Heart right ventricle (tissue), 16 donors: ENCODE results near the gene STARD7. TPM values are rescaled to one million over a fixed set of nuclear protein-coding genes. Genes with fewer than 3 reads are reported as not detected.

ENCODE experiments used
- ATAC-seq, 8 donors: fragments of 200-7000 bp; cut with Tn5 transposase; one replicate each; pipeline ENCODE4 v1.9.1; 2020; ENCODE audit warnings: mild to moderate bottlenecking in 8 of 8, moderate library complexity in 8 of 8, moderate number of reproducible peaks in 1 of 8
- DNase-seq, 2 donors: peaks; one replicate each; pipeline ENCODE4 v3.0.0-alpha.2; 2020
- H3K27ac ChIP-seq, 10 donors: fragments of 200-600 bp; sonication (generic) in 2 of 10; one replicate each; pipeline versions ENCODE4 v1.5.0 to v1.8.0; 2020 to 2022; ENCODE audit warnings: mild to moderate bottlenecking in 3 of 10
- H3K27me3 ChIP-seq, 7 donors: fragments of 200-600 bp; one replicate each; pipeline ENCODE4 v1.8.0; 2021 to 2022; ENCODE audit warnings: mild to moderate bottlenecking in 2 of 7
- H3K36me3 ChIP-seq, 9 donors: fragments of 200-600 bp; sonication (generic) in 1 of 9; one replicate each; pipeline versions ENCODE4 v1.5.0 to v1.8.0; 2020 to 2022; ENCODE audit warnings: mild to moderate bottlenecking in 2 of 9
- H3K4me1 ChIP-seq, 9 donors: fragments of 200-600 bp; sonication (generic) in 1 of 9; one replicate each; pipeline versions ENCODE4 v1.5.0 to v1.8.0; 2020 to 2022; ENCODE audit warnings: mild to moderate bottlenecking in 4 of 9
- H3K4me3 ChIP-seq, 10 donors: fragments of 200-600 bp; sonication (generic) in 2 of 10; one replicate each; pipeline versions ENCODE4 v1.5.0 to v1.8.0; 2020 to 2022; ENCODE audit warnings: mild to moderate bottlenecking in 7 of 10, moderate library complexity in 2 of 10
- H3K9me3 ChIP-seq, 11 donors: fragments of 200-600 bp in 10 of 11; sonication (generic) in 2 of 11; one replicate each; pipeline versions ENCODE4 v1.5.0 to v1.8.0; 2013 to 2022; ENCODE audit warnings: mild to moderate bottlenecking in 2 of 11, control low read depth in 1 of 11, moderate library complexity in 1 of 11
- WGBS, 2 donors: extraction: QIAGEN DNeasy Blood & Tissue Kit; methylation state at CpG; one replicate each; pipeline ENCODE4 v1.1.7; 2013; ENCODE audit warnings: inconsistent platforms in 1 of 2; 5-methylcytosine and 5-hydroxymethylcytosine counted together
- intact Hi-C, 10 donors: fragments of 100-400 bp; cut with DNase I; formaldehyde crosslinking; loops; one replicate each; pipeline versions ENCODE4 v1.11.1 to v1.14.2; 2022
- polyA plus RNA-seq, 2 donors: library from polyadenylated mRNA; stranded (reverse); fragments of 200-250 nt; gene quantifications; one replicate each; pipeline ENCODE4 v1.2.3, GENCODE V29; 2013
- total RNA-seq, 10 donors: library from RNA; stranded (reverse); fragmentation: NEBNext Ultra II Directional in 3 of 10; extraction: Animal tissue kit (Norgen Biotek cat#: 25700) in 3 of 10; gene quantifications; one replicate each; pipeline versions ENCODE4 v1.2.1 to v1.2.4, GENCODE V29; 2021 to 2023
- TF ChIP-seq, protein P1 (sequence below), 9 donors: fragments of 200-600 bp; sonication (generic) in 2 of 9; IDR thresholded peaks; one replicate each; pipeline versions ENCODE4 v1.5.0 to v1.8.0; 2021 to 2022; ENCODE audit warnings: antibody characterized with exemption in 9 of 9, mild to moderate bottlenecking in 5 of 9, moderate library complexity in 1 of 9
- donor health status: Arrhythmogenic right ventricular cardiomyopathy.
- donor health status: ischemic (EF 13 %, LVEDD 7.1; RV severe dilation, severe dysfunction).
- donor health status: healthy with polysubstance abuse.
- donor health status: DM: no; HTN: yes; CAD: no.
- donor health status: DM: no; HTN: no; CAD: no.
- donor health status: ischemic (EF 25% LVEDD 6.9; RV normal size, moderate dysfunction).
- donor health status: ischemic (EF 25% LVEDD 5.7; RV mildly dilated, moderate dysfunction).
- donor health status: healthy.
- donor health status: DM: yes; HTN: yes; CAD: no.
- donor health status: Ischemic cardiomyopathy.
- donor health status: ischemic (EF 35%, LVEDD 5.7; RV mildly dilated, moderate dysfunction).
- donor health status: nonischemic (EF 11% LVEDD 7.7; RV severe dilation, severe dysfunction).
- donor health status: DM: yes; HTN: yes; CAD: no.
- donor health status: PGD.
- donor health status: ischemic (EF 29% LVEDD 5.4; RV normal size, mild dysfunction).
- donor health status: nonischemic (EF 23%, LVEDD 6.1; RV moderate dilation, normal function).

The STARD7 gene
- total and polyA plus RNA-seq, 12 donors, result 50.8 to 397 (median 191) TPM

DNA sequence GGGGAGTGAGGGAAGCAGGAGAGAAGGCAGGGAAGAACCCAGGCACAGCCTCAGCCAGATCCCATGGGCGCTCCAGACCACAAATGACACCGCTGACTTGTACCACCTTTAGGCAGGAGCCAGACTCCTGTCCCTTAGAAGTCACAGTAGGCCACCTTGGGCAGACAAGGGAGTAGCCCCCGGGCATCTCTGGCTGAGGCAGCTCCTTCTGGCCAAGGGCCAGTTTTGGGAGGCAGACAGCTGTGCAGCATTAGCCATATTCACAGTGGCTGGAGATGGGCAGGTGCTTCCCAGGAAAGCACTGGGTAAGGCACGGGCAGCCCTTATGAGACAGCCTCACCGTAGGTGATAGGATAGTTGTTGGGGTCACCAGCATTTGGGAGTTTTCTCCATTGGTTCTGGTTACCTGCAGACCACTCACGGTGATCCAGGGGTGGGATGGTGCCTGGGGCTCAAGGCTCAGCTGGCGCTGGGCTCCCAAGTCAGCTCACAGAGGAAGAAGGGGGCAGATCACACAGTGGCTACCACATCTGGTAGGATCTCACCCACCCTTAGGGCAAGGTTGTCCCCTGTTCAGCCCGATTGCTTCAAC is 72.4 kb downstream of the STARD7 start:
- Histone ChIP-seq H3K36me3 (no peaks in the 10 kb centered on the region), H3K4me1 (no peaks in the 10 kb centered on the region), H3K27ac (no peak overlapping the region), H3K4me3 (no peak overlapping the region), H3K27me3 (peaks cover 0 to 16% (median 0%) of the 10 kb centered on the region in 7 donors), H3K9me3 (no peaks in the 10 kb centered on the region)
- 83 to 87% methylated on average over 8 of the region's 8 CpGs for WGBS, 2 donors
- ATAC-seq (no peak), DNase-seq (no peak)
- intact Hi-C loops, result loop anchor here in 6 of 10 donors (5.0 to 10.0 kb wide), 5 partner anchors 36 to 376 kb away; partner anchors contain the start of gene NEURL3 (in 3 of the 6)
- TF ChIP-seq, protein P1, sequence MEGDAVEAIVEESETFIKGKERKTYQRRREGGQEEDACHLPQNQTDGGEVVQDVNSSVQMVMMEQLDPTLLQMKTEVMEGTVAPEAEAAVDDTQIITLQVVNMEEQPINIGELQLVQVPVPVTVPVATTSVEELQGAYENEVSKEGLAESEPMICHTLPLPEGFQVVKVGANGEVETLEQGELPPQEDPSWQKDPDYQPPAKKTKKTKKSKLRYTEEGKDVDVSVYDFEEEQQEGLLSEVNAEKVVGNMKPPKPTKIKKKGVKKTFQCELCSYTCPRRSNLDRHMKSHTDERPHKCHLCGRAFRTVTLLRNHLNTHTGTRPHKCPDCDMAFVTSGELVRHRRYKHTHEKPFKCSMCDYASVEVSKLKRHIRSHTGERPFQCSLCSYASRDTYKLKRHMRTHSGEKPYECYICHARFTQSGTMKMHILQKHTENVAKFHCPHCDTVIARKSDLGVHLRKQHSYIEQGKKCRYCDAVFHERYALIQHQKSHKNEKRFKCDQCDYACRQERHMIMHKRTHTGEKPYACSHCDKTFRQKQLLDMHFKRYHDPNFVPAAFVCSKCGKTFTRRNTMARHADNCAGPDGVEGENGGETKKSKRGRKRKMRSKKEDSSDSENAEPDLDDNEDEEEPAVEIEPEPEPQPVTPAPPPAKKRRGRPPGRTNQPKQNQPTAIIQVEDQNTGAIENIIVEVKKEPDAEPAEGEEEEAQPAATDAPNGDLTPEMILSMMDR (IDR thresholded peaks at IDR 0.05), result no peak

DNA sequence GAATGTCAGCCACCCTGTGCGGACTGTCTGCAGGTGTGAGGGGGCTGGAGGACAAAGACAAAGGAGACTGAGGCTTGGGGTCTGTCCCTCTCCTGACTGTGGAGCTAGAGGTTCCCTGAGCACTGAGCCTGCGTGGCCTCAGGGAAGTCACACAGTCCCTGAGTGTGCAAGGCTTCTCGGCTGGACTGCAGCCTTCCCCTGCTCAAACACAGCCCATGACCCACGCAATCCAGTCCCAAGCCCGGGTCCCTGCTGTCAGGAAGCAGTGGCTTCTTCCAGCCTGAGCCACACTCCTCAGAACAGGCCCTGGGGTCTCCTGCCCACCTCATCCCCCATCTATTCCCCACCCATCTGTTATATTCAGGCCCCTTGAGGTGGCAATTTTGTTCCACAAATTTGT is 73.0 kb downstream of the STARD7 start:
- DNase-seq, result no peak
- H3K9me3 ChIP-seq, result no peaks in the 10 kb centered on the region
- intact Hi-C loops, result loop anchor here in 6 of 10 donors (5.0 to 10.0 kb wide), 5 partner anchors 37 to 377 kb away; partner anchors contain the start of gene NEURL3 (in 3 of the 6)
- H3K36me3 ChIP-seq, result no peaks in the 10 kb centered on the region
- TF ChIP-seq, protein P1 (IDR thresholded peaks at IDR 0.05), result no peak
- WGBS, 2 donors, result 77 to 79% methylated on average over 5 of the region's 5 CpGs
- H3K27me3 ChIP-seq, result peaks cover 0 to 16% (median 0%) of the 10 kb centered on the region in 7 donors
- H3K4me3 ChIP-seq, result no peak overlapping the region
- no peak overlapping the region for H3K27ac ChIP-seq
- no peaks in the 10 kb centered on the region for H3K4me1 ChIP-seq
- no peak for ATAC-seq

DNA sequence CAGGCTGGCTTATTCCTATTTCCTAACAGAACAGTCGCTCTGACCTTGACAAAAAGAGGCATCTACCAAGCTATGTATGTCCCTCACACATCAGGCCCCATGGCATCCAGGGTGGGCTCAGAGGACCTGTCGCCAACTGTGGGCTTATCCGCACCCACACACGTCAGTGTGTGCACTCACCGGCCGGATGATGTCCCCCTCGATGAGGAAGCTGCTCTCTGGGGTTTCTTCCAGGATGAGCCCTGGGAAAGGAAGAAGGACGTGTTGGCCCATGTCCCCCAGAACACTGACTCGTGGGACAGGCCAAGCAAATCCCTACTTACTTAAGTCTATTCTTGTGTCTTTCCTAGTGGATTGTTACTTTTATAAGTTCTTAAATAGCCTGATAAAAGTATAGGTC is 73.5 kb downstream of the STARD7 start:
- peaks cover 0 to 16% (median 0%) of the 10 kb centered on the region in 7 donors for H3K27me3 ChIP-seq
- ATAC-seq, result no peak
- H3K4me3 ChIP-seq, result no peak overlapping the region
- no peaks in the 10 kb centered on the region for H3K36me3 ChIP-seq
- intact Hi-C loops, result loop anchor here in 6 of 10 donors (5.0 to 10.0 kb wide), 5 partner anchors 37 to 377 kb away; partner anchors contain the start of gene NEURL3 (in 3 of the 6)
- no peak for DNase-seq
- H3K27ac ChIP-seq, result no peak overlapping the region
- 76 to 78% methylated on average over 9 of the region's 9 CpGs for WGBS, 2 donors
- H3K4me1 ChIP-seq, result no peaks in the 10 kb centered on the region
- no peaks in the 10 kb centered on the region for H3K9me3 ChIP-seq
- TF ChIP-seq, protein P1 (IDR thresholded peaks at IDR 0.05), result no peak

Other genes starting within 250 kb of the STARD7 start
- gene ANKRD36C, start 217.0 kb downstream of the STARD7 start, total RNA-seq, result 1 to 10 TPM; 3.9 to 8.1 (median 7.2) TPM
- 1 to 10 TPM in 1 of 2 donors, under 1 TPM in 1; 0.38 to 5.9 TPM for gene ANKRD36C, start 217.0 kb downstream of the STARD7 start, polyA plus RNA-seq
- gene GPAT2, start 173.9 kb downstream of the STARD7 start, total RNA-seq, result 10 to 100 TPM in 1 of 10 donors, 1 to 10 TPM in 9; 1.7 to 21.6 (median 3.6) TPM
- gene GPAT2, start 173.9 kb downstream of the STARD7 start, polyA plus RNA-seq, result 1 to 10 TPM; 4.6 to 9.2 TPM
- 1 to 10 TPM; 1.5 to 7.3 (median 3.4) TPM for gene ADRA2B, start 92.3 kb downstream of the STARD7 start, total RNA-seq
- gene ADRA2B, start 92.3 kb downstream of the STARD7 start, polyA plus RNA-seq, result 1 to 10 TPM; 1.9 to 5.2 TPM
- gene ASTL, start 70.3 kb downstream of the STARD7 start, total RNA-seq, result not detected
- gene ASTL, start 70.3 kb downstream of the STARD7 start, polyA plus RNA-seq, result under 1 TPM in 1 of 2 donors, not detected in 1; 0.16 TPM
- 1 to 10 TPM in 9 of 10 donors, under 1 TPM in 1; 0.61 to 6.8 (median 2.5) TPM for gene DUSP2, start 63.4 kb downstream of the STARD7 start, total RNA-seq
- gene DUSP2, start 63.4 kb downstream of the STARD7 start, polyA plus RNA-seq, result 10 to 100 TPM in 1 of 2 donors, 1 to 10 TPM in 1; 2.9 to 29.1 TPM
- gene TMEM127, start 57.2 kb upstream of the STARD7 start, total RNA-seq, result 100 to 1,000 TPM in 4 of 10 donors, 10 to 100 TPM in 6; 72.2 to 113 (median 95.1) TPM
- 10 to 100 TPM; 15.2 to 70.6 TPM for gene TMEM127, start 57.2 kb upstream of the STARD7 start, polyA plus RNA-seq
- 10 to 100 TPM; 59.2 to 72.1 (median 64.9) TPM for gene CIAO1, start 57.4 kb upstream of the STARD7 start, total RNA-seq
- 10 to 100 TPM; 22.1 to 59.4 TPM for gene CIAO1, start 57.4 kb upstream of the STARD7 start, polyA plus RNA-seq
- 10 to 100 TPM; 56.2 to 70.5 (median 63.6) TPM for gene SNRNP200, start 96.7 kb upstream of the STARD7 start, total RNA-seq
- 10 to 100 TPM; 49.2 to 67.5 TPM for gene SNRNP200, start 96.7 kb upstream of the STARD7 start, polyA plus RNA-seq
- gene ITPRIPL1, start 116.5 kb upstream of the STARD7 start, total RNA-seq, result 1 to 10 TPM in 7 of 10 donors, under 1 TPM in 3; 0.30 to 3.4 (median 1.2) TPM
- gene ITPRIPL1, start 116.5 kb upstream of the STARD7 start, polyA plus RNA-seq, result 1 to 10 TPM in 1 of 2 donors, under 1 TPM in 1; 0.68 to 1.1 TPM
- gene NCAPH, start 126.9 kb upstream of the STARD7 start, total RNA-seq, result 1 to 10 TPM in 2 of 10 donors, under 1 TPM in 8; 0.21 to 3.4 (median 0.51) TPM
- gene NCAPH, start 126.9 kb upstream of the STARD7 start, polyA plus RNA-seq, result under 1 TPM; 0.35 to 0.95 TPM